ENCODE results near the gene ZNF496.
"Not testable (repeated sequence)": the region's sequence is repeated elsewhere in the genome, so short reads cannot be mapped to it uniquely, and the experiment has no call there.

The ZNF496 gene

DNA sequence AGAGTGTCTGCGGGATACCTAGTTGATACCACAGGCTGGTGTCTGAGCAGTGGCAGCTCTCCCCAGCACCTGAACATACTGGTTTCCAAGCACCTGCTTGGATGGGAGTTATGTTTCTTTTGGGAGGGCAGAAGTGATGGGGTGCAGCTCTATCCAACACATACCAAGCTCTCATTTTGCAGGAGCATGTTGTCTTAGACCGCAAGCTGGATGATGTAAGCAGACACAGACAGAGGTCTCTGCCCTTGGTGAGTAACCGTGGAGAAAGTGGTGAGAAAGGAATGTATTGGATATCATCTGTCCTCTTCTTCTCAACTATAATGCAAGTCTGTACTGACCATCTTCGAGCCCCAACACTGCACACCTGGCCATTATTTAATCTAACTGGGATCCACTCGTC lies 37.4 kb downstream of the ZNF496 start:
- no peak for DNase-seq (ENCODE audit: low read depth)
- TF ChIP-seq, protein P1, sequence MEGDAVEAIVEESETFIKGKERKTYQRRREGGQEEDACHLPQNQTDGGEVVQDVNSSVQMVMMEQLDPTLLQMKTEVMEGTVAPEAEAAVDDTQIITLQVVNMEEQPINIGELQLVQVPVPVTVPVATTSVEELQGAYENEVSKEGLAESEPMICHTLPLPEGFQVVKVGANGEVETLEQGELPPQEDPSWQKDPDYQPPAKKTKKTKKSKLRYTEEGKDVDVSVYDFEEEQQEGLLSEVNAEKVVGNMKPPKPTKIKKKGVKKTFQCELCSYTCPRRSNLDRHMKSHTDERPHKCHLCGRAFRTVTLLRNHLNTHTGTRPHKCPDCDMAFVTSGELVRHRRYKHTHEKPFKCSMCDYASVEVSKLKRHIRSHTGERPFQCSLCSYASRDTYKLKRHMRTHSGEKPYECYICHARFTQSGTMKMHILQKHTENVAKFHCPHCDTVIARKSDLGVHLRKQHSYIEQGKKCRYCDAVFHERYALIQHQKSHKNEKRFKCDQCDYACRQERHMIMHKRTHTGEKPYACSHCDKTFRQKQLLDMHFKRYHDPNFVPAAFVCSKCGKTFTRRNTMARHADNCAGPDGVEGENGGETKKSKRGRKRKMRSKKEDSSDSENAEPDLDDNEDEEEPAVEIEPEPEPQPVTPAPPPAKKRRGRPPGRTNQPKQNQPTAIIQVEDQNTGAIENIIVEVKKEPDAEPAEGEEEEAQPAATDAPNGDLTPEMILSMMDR (conservative IDR thresholded peaks at IDR 0.05; ENCODE audit: low read depth, low read length) = no peak
- no peak overlapping the region for H3K4me3 ChIP-seq (ENCODE audit: low read length)

DNA sequence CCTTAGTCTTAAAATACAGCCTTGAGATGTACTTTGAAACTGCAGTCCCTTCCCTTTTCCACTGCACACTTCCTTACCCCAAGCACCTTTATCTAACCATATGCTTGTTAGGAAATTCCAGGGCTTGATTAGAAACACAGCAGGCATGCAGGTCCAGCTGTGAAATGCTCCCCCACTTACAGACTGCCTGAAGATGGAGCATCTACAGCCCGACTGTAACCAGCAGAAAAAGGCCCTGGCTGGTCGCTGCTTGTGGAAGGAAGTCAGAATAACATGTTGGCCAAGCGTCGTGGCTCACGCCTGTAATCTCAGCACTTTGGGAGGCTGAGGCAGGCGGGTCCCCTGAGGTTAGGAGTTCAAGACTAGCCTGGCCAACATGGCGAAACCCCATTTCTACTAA lies 38.6 kb downstream of the ZNF496 start:
- no peak overlapping the region for H3K4me3 ChIP-seq (ENCODE audit: low read length)
- DNase-seq (ENCODE audit: low read depth) = no peak
- TF ChIP-seq, protein P1 (conservative IDR thresholded peaks at IDR 0.05; ENCODE audit: low read depth, low read length) = no peak

DNA sequence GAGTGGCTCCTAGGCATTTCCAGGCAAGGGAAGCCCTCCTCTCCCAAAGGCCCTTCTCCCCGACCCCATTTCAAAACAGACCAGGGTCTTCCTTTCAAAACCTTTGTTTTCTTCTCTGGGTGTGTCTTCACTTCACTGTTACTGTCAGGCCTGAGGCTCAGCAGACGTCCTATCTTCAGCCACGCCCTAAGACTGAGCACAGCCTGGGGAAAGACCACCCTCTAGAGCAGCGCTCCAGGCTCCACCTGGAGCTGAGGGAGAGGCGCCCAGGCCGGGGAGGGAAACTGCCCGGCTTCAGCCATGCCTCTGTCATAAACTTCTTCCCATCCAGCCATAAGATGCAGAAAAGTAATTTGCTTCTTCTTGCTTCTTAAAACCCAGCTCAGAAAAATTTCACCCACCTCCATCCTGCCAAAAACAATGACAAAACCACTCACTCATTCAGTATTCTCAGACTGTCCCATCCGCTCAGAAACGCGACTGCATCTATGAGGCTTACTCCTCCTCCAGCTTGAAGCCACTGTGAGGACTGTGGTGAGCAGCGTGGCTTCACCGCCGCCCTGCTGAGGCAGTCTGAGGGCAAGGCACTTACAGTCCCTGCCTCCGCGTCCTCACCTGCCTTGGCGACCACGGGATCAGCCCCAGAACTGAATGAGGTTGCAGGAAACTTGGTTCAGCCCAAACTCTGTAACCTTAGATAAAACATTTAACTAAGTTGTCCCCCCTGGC lies 39.7 kb downstream of the ZNF496 start:
- H3K4me3 ChIP-seq (ENCODE audit: low read length) = no peak overlapping the region
- DNase-seq (ENCODE audit: low read depth) = no peak
- TF ChIP-seq, protein P1 (conservative IDR thresholded peaks at IDR 0.05; ENCODE audit: low read depth, low read length) = no peak

DNA sequence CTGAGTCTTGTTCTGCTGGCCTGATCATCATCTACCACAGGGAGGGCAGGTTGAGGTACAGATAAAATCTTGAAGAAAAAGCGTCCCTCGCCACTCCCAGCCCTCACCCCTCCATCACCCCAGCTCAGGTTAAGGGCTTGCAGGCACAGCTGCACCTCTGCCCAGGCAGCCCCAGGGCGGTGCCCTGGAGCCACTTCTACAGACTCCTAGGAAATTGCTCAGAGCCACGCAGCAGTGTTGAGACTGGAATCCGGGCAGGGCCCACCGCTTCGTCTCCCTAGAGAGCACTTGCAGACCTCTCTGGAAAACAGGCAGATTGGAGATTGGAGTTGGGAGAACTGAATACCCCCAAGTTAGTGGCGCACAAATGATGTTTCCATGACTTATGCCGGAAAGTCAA lies 40.5 kb downstream of the ZNF496 start:
- no peak overlapping the region for H3K4me3 ChIP-seq (ENCODE audit: low read length)
- DNase-seq (ENCODE audit: low read depth) = no peak
- TF ChIP-seq, protein P1 (conservative IDR thresholded peaks at IDR 0.05; ENCODE audit: low read depth, low read length) = no peak

DNA sequence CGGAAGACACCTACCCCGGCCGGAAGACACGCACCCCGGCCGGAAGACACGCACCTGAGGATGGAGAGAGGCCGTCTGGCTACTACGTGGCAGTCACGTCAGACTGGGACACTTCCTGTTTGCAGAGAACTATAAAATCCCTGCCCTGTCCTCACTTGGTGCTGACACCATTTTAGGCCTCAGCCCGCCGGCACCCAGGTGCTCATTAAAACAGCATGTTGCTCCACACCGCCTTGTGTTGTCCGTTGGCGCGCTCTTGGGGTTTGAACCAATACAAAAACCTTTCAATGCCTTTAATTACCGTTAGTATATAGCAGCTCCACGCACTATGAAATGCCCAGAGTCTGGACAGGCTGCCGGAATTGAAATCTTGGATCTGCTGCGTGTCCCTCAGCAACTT lies 41.1 kb downstream of the ZNF496 start:
- TF ChIP-seq, protein P1 (conservative IDR thresholded peaks at IDR 0.05; ENCODE audit: low read depth, low read length) = no peak
- DNase-seq (ENCODE audit: low read depth) = no peak
- H3K4me3 ChIP-seq (ENCODE audit: low read length) = no peak overlapping the region

DNA sequence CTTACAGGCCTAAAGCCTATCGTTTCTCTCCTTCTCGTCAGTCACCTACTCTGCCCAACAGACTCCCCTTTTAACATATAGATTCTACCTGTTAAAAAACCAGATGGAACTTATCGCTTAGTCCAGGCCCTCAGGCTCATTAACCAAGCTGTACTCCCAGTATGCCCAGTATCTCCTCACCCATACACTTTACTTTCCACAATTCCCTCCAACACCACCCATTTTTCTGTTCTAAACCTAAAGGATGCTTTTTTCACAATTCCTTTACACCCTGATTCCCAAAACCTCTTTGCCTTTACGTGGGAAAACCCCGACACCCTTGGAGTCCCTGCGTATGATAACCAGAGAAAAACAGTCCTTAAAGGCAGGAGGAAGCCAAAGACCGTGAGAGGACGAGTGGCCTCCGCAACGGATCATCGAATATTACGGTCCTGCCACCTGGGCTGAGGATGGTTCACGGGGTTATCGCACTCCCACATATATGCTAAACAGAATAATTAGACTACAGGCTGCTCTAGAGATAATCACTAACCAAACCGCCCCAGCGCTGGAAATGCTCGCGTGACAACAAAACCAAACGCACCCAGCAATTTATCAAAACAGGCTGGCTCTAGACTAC lies 42.3 kb downstream of the ZNF496 start:
- not testable (repeated sequence) for DNase-seq (ENCODE audit: low read depth)

DNA sequence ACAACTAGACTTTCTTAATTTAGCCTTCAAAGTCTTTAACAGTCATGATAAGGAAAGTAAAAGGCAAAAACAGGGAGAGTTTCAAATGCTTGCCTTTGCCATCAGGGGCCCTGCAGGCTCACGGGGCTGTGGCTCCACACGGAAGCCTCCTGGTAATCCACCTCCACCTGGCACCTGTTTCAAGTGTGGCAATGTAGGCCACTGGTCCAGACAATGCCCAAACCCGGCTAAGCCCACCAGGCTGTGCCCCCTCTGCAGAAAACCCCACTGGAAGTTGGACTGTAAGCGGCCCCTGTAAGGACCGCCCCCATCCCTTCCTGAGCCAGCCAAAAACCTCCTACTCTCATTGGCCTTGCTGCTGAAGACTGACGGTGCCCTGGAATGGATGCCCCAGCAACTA lies 43.3 kb downstream of the ZNF496 start:
- TF ChIP-seq, protein P1 (conservative IDR thresholded peaks at IDR 0.05; ENCODE audit: low read depth, low read length) = no peak
- no peak for DNase-seq (ENCODE audit: low read depth)
- H3K4me3 ChIP-seq (ENCODE audit: low read length) = no peak overlapping the region

More for the DNA sequence above, 42.3 kb downstream of the ZNF496 start:
- not testable (repeated sequence) for H3K4me3 ChIP-seq (ENCODE audit: low read length)

Data from retinal pigment epithelial cell (primary cell).